Vagina (tissue), 2 donors: ENCODE results near the gene SNX3.

ENCODE experiments used
- POLR2A ChIP-seq, 2 donors: fragments of 450-650 bp; IDR thresholded peaks; one replicate each; pipeline ENCODE4 v1.6.1; 2017; ENCODE audit warnings: antibody characterized with exemption in 2 of 2, mild to moderate bottlenecking in 2 of 2, moderate library complexity in 2 of 2
- POLR2AphosphoS5 ChIP-seq, 2 donors: sonication (generic); formaldehyde crosslinking; IDR thresholded peaks; one replicate each; pipeline ENCODE4 v1.9.0; 2017; ENCODE audit warnings: antibody characterized with exemption in 2 of 2, mild to moderate bottlenecking in 2 of 2, low read depth in 1 of 2; ENCODE audit not compliant: insufficient read depth in 1 of 2

GRCh38 chr6:108198761-108199498 is 61.9 kb downstream of the SNX3 start:
- no peak for TF ChIP-seq POLR2AphosphoS5 (IDR thresholded peaks at IDR 0.05; ENCODE audit: insufficient read depth in 1 of 2, low read depth in 1 of 2)
- no peak for TF ChIP-seq POLR2A (IDR thresholded peaks at IDR 0.05)
